ENCODE results near the gene SV2B.

DNA sequence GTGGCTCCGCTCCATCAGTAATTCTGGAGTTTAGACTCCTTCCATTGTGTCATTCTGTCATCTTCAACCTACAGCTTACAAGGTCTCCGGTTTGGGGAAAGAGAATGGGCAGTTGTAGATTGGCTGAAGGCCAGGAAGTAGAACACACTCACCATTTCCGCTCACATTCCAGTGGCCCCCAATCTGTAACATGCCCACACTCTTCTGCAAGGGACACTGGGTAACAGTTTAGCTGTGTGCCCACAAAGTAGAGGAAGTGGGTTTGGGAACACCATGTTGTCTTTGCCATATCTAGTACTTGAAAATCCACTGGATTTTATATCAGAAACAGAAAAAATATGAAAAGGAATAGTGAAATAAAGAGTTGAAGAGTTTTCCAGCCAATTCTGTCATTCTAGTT lies 153.5 kb downstream of the SV2B start:
- TF ChIP-seq, protein P1, sequence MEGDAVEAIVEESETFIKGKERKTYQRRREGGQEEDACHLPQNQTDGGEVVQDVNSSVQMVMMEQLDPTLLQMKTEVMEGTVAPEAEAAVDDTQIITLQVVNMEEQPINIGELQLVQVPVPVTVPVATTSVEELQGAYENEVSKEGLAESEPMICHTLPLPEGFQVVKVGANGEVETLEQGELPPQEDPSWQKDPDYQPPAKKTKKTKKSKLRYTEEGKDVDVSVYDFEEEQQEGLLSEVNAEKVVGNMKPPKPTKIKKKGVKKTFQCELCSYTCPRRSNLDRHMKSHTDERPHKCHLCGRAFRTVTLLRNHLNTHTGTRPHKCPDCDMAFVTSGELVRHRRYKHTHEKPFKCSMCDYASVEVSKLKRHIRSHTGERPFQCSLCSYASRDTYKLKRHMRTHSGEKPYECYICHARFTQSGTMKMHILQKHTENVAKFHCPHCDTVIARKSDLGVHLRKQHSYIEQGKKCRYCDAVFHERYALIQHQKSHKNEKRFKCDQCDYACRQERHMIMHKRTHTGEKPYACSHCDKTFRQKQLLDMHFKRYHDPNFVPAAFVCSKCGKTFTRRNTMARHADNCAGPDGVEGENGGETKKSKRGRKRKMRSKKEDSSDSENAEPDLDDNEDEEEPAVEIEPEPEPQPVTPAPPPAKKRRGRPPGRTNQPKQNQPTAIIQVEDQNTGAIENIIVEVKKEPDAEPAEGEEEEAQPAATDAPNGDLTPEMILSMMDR (conservative IDR thresholded peaks at IDR 0.05 in 1 of 2, IDR thresholded peaks at IDR 0.05 in 1 of 2; ENCODE audit: low read depth in 1 of 2, low read length in 2 of 2) = no peak
- TF ChIP-seq EZH2 (IDR thresholded peaks at IDR 0.05; ENCODE audit: low read length, missing control alignments) = no peak
